ENCODE measurements around the gene DDX39B. TPM values are rescaled to one million over a fixed set of nuclear protein-coding genes. Genes with fewer than 3 reads are reported as not detected.

The DDX39B gene
- total and polyA plus RNA-seq, 9 of the 15 experiments (the other 6 are each of a cell fraction or from before 2014, with no cell fraction given) = 479 to 869 (median 592) TPM

DNA sequence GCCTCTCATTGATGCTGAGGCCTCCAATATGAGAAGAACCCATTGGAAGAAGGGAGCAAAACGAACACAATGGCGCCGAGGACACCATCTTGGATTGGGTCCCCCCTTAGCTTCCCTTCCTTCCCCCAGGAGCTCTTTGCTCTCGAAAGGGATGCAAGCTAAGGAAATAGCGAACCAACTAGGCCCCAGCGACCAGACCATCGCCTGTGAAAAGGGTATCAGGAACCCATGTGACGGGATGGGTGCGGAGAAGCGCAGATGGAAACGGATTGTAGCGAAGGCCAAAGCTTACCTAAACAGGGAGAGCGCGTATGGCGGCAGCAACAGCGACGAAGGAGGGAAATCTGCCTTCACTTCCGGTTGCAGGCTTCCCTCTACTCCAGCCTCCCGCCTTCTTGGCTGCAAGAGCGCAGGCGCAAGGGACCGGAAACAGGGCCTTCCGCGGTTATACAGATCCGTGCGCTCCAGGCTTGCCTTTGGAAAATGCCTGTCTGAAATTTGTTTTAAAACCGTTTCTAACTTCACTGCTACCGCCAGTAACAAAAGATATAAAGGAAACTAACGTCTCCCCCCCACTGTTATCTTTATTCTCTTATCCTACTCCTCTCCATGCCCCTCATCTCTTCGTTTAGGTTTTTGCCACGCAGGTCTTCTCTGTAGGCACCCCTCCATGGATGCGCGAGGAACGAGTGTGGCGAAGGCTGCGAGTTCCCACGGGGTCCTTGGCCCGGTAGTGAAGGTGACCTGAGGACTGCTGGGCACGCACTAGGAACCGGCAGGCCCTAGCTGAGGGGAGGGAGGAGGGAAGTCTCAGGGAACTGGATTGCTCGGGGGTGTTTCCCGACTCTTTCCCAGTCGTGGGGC, at the start of gene DDX39B (continued):
- TF ChIP-seq, protein P1, sequence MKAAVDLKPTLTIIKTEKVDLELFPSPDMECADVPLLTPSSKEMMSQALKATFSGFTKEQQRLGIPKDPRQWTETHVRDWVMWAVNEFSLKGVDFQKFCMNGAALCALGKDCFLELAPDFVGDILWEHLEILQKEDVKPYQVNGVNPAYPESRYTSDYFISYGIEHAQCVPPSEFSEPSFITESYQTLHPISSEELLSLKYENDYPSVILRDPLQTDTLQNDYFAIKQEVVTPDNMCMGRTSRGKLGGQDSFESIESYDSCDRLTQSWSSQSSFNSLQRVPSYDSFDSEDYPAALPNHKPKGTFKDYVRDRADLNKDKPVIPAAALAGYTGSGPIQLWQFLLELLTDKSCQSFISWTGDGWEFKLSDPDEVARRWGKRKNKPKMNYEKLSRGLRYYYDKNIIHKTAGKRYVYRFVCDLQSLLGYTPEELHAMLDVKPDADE (conservative IDR thresholded peaks at IDR 0.05; ENCODE audit: control insufficient read depth, low read depth, low read length) = peak; percentile 75; the same call in 1 of the 2 replicates
- TF ChIP-seq NUFIP1 (IDR thresholded peaks at IDR 0.05; ENCODE audit: partially characterized antibody) (peak; percentile 90), KLF6 (CRISPR knock-in tag; IDR thresholded peaks at IDR 0.05; ENCODE audit: borderline replicate concordance) (peak; percentile 78; the same call in 1 of the 2 replicates), SREBF1 (IDR thresholded peaks at IDR 0.05; ENCODE audit: borderline replicate concordance, low read depth, low read length) (0 out of 2 replicates have a peak, but pooled peaks have one; percentile 82), ZNF324 (CRISPR knock-in tag; IDR thresholded peaks at IDR 0.05) (no peak), ZC3H11A (IDR thresholded peaks at IDR 0.05; ENCODE audit: low read depth, low read length) (no peak; the same call in 1 of the 2 replicates), ZNF41 (CRISPR knock-in tag; conservative IDR thresholded peaks at IDR 0.05) (peak; percentile 61; the same call in 1 of the 2 replicates), NR2F6 (CRISPR knock-in tag; IDR thresholded peaks at IDR 0.05) (peak; percentile 91), KLF16 (IDR thresholded peaks at IDR 0.05) (no peak), RBM25 (IDR thresholded peaks at IDR 0.05; ENCODE audit: low read depth, low read length, severe bottlenecking) (no peak), ZNF3 (CRISPR knock-in tag; IDR thresholded peaks at IDR 0.05) (no peak), NFYB (IDR thresholded peaks at IDR 0.05; ENCODE audit: extremely low read depth, insufficient read length) (peak; percentile 3), ILF3 (IDR thresholded peaks at IDR 0.05; ENCODE audit: borderline replicate concordance) (no peak), TAF7 (tag; IDR thresholded peaks at IDR 0.05) (peak; percentile 100), ZNF217 (CRISPR knock-in tag; IDR thresholded peaks at IDR 0.05) (no peak), TAF1 (IDR thresholded peaks at IDR 0.05; ENCODE audit: control insufficient read depth, extremely low read depth, insufficient read depth, low read length, severe bottlenecking) (peak; percentile 99), ATF1 (CRISPR knock-in tag; IDR thresholded peaks at IDR 0.05) (no peak), ATF1 (tag; IDR thresholded peaks at IDR 0.05) (peak; percentile 88)
- TF ChIP-seq, protein P2, sequence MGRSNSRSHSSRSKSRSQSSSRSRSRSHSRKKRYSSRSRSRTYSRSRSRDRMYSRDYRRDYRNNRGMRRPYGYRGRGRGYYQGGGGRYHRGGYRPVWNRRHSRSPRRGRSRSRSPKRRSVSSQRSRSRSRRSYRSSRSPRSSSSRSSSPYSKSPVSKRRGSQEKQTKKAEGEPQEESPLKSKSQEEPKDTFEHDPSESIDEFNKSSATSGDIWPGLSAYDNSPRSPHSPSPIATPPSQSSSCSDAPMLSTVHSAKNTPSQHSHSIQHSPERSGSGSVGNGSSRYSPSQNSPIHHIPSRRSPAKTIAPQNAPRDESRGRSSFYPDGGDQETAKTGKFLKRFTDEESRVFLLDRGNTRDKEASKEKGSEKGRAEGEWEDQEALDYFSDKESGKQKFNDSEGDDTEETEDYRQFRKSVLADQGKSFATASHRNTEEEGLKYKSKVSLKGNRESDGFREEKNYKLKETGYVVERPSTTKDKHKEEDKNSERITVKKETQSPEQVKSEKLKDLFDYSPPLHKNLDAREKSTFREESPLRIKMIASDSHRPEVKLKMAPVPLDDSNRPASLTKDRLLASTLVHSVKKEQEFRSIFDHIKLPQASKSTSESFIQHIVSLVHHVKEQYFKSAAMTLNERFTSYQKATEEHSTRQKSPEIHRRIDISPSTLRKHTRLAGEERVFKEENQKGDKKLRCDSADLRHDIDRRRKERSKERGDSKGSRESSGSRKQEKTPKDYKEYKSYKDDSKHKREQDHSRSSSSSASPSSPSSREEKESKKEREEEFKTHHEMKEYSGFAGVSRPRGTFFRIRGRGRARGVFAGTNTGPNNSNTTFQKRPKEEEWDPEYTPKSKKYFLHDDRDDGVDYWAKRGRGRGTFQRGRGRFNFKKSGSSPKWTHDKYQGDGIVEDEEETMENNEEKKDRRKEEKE (IDR thresholded peaks at IDR 0.05; ENCODE audit: borderline replicate concordance in 1 of 2, control insufficient read depth in 1 of 2, low read depth in 2 of 2, low read length in 1 of 2) = no peak
- TF ChIP-seq, protein P3, sequence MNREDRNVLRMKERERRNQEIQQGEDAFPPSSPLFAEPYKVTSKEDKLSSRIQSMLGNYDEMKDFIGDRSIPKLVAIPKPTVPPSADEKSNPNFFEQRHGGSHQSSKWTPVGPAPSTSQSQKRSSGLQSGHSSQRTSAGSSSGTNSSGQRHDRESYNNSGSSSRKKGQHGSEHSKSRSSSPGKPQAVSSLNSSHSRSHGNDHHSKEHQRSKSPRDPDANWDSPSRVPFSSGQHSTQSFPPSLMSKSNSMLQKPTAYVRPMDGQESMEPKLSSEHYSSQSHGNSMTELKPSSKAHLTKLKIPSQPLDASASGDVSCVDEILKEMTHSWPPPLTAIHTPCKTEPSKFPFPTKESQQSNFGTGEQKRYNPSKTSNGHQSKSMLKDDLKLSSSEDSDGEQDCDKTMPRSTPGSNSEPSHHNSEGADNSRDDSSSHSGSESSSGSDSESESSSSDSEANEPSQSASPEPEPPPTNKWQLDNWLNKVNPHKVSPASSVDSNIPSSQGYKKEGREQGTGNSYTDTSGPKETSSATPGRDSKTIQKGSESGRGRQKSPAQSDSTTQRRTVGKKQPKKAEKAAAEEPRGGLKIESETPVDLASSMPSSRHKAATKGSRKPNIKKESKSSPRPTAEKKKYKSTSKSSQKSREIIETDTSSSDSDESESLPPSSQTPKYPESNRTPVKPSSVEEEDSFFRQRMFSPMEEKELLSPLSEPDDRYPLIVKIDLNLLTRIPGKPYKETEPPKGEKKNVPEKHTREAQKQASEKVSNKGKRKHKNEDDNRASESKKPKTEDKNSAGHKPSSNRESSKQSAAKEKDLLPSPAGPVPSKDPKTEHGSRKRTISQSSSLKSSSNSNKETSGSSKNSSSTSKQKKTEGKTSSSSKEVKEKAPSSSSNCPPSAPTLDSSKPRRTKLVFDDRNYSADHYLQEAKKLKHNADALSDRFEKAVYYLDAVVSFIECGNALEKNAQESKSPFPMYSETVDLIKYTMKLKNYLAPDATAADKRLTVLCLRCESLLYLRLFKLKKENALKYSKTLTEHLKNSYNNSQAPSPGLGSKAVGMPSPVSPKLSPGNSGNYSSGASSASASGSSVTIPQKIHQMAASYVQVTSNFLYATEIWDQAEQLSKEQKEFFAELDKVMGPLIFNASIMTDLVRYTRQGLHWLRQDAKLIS (CRISPR knock-in tag; IDR thresholded peaks at IDR 0.05) = peak; percentile 97; the same call in 1 of the 2 replicates
